GM21526 (cell line): ENCODE measurements around the gene SESTD1.
"Not testable (repeated sequence)": the region's sequence is repeated elsewhere in the genome, so short reads cannot be mapped to it uniquely, and the experiment has no call there.

ENCODE experiments used
- ATAC-seq: cut with Tn5 transposase; IDR thresholded peaks from one replicate; pipeline ENCODE4 v1.9.1; 2021; ENCODE audit warnings: moderate library complexity; ENCODE audit not compliant: unreplicated experiment, low FRiP score

SESTD1 gene

GRCh38 chr2:179129574-179130238, 134.9 kb downstream of the SESTD1 start:
- no peak for ATAC-seq

- no peak for ATAC-seq
Measured at GRCh38 chr2:179125404-179125803, 139.2 kb downstream of the SESTD1 start.

- no peak for ATAC-seq
Measured at GRCh38 chr2:179124282-179124681, 140.3 kb downstream of the SESTD1 start.

- ATAC-seq, result no peak
Measured at GRCh38 chr2:179123272-179123662, 141.4 kb downstream of the SESTD1 start.

GRCh38 chr2:179107737-179108136, 156.9 kb downstream of the SESTD1 start:
- no peak for ATAC-seq

- no peak for ATAC-seq
Measured at GRCh38 chr2:179106676-179107428, 157.8 kb downstream of the SESTD1 start.

GRCh38 chr2:179106342-179106675, 158.3 kb downstream of the SESTD1 start:
- ATAC-seq, result no peak

GRCh38 chr2:179104736-179105135, 159.9 kb downstream of the SESTD1 start:
- no peak for ATAC-seq

GRCh38 chr2:179098080-179098689, 166.4 kb downstream of the SESTD1 start:
- ATAC-seq, result peak; percentile 37

GRCh38 chr2:179097131-179097530, 167.5 kb downstream of the SESTD1 start:
- ATAC-seq, result no peak

GRCh38 chr2:179096090-179096489, 168.5 kb downstream of the SESTD1 start:
- ATAC-seq, result peak; percentile 98

GRCh38 chr2:179092912-179093311, 171.7 kb downstream of the SESTD1 start:
- ATAC-seq, result not testable (repeated sequence)

- ATAC-seq, result no peak
Measured at GRCh38 chr2:179082697-179083096, 181.9 kb downstream of the SESTD1 start.

GRCh38 chr2:179081954-179082353, 182.7 kb downstream of the SESTD1 start:
- no peak for ATAC-seq

- no peak for ATAC-seq
Measured at GRCh38 chr2:179072527-179072926, 192.1 kb downstream of the SESTD1 start.

- ATAC-seq, result no peak
Measured at GRCh38 chr2:179071810-179072355, 192.7 kb downstream of the SESTD1 start.

GRCh38 chr2:179070895-179071294, 193.7 kb downstream of the SESTD1 start:
- ATAC-seq, result no peak

GRCh38 chr2:179069685-179070084, 194.9 kb downstream of the SESTD1 start:
- ATAC-seq, result no peak

GRCh38 chr2:179068991-179069643, 195.5 kb downstream of the SESTD1 start:
- ATAC-seq, result no peak

- peak; percentile 84 for ATAC-seq
Measured at GRCh38 chr2:179059026-179059700, 205.5 kb downstream of the SESTD1 start.
